Measurements from ENCODE around the gene RNU7-1.

- TF ChIP-seq, protein P1, sequence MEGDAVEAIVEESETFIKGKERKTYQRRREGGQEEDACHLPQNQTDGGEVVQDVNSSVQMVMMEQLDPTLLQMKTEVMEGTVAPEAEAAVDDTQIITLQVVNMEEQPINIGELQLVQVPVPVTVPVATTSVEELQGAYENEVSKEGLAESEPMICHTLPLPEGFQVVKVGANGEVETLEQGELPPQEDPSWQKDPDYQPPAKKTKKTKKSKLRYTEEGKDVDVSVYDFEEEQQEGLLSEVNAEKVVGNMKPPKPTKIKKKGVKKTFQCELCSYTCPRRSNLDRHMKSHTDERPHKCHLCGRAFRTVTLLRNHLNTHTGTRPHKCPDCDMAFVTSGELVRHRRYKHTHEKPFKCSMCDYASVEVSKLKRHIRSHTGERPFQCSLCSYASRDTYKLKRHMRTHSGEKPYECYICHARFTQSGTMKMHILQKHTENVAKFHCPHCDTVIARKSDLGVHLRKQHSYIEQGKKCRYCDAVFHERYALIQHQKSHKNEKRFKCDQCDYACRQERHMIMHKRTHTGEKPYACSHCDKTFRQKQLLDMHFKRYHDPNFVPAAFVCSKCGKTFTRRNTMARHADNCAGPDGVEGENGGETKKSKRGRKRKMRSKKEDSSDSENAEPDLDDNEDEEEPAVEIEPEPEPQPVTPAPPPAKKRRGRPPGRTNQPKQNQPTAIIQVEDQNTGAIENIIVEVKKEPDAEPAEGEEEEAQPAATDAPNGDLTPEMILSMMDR (IDR thresholded peaks at IDR 0.05; ENCODE audit: low read length): no peak
- TF ChIP-seq EZH2 (optimal IDR thresholded peaks at IDR 0.05; ENCODE audit: low read depth, low read length): no peak
These were observed 13.9 kb upstream of the RNU7-1 start for GRCh38 chr12:6929466-6930452.
